ENCODE measurements around the gene GZMH. TPM values are rescaled to one million over a fixed set of nuclear protein-coding genes. Genes with fewer than 3 reads are reported as not detected.
"Not testable (repeated sequence)": the region's sequence is repeated elsewhere in the genome, so short reads cannot be mapped to it uniquely, and the experiment has no call there.

The GZMH gene
- not detected for polyA plus RNA-seq (2013, experiment 1 of 2)
- polyA plus RNA-seq (2013, experiment 2 of 2): not detected

GRCh38 chr14:24609655-24610344 is at the start of gene GZMH:
GZMH (minus strand) TSS chr14:24609685; CDS start chr14:24609613, 72 bp downstream.
- H3K27ac ChIP-seq (replicated peaks; ENCODE audit: low read length): no peak within 1 kb of the TSS
- H2BK5ac ChIP-seq (ENCODE audit: low read length): no peak within 1 kb of the TSS
- no peak within 1 kb of the TSS for H4K8ac ChIP-seq (ENCODE audit: low read depth, low read length)
- no peak for DNase-seq (ENCODE audit: low spot score)
- no CpG with 5 or more reads among the region's 2 CpGs for WGBS, 2 donors (ENCODE audit: extremely low coverage in 2 of 2, insufficient read length in 2 of 2, insufficient replicate concordance in 1 of 2)
- H2AFZ ChIP-seq (ENCODE audit: low read length): no peak within 1 kb of the TSS
- H2BK120ac ChIP-seq (ENCODE audit: low read depth, low read length): no peak within 1 kb of the TSS
- H3K4me1 ChIP-seq (ENCODE audit: control insufficient read depth in 2 of 2, insufficient read depth in 1 of 2, low read depth in 1 of 2, low read length in 2 of 2): peaks cover 0 to 1% of the 10 kb centered on the region in 2 donors
- H3K79me1 ChIP-seq (ENCODE audit: low read depth, low read length): no peaks in the 10 kb centered on the region
- H3K23ac ChIP-seq (ENCODE audit: low read depth, low read length, poor library complexity): no peak within 1 kb of the TSS
- H3K4ac ChIP-seq (ENCODE audit: low read length): no peak within 1 kb of the TSS
- H2AK5ac ChIP-seq (ENCODE audit: low read depth, low read length): no peak within 1 kb of the TSS
- no peak within 1 kb of the TSS for H2BK15ac ChIP-seq (ENCODE audit: low read length)
- H3K18ac ChIP-seq (ENCODE audit: low read length): no peak within 1 kb of the TSS
- H4K91ac ChIP-seq (ENCODE audit: low read depth, low read length, poor library complexity): no peak within 1 kb of the TSS
- H3K4me3 ChIP-seq (ENCODE audit: low read length in 2 of 2): no peak within 1 kb of the TSS
- H2BK12ac ChIP-seq (ENCODE audit: low read length): no peak within 1 kb of the TSS
- no peaks in the 10 kb centered on the region for H3K9me3 ChIP-seq (replicated peaks in 1 of 2; ENCODE audit: control insufficient read depth in 2 of 2, insufficient read depth in 1 of 2, low read depth in 1 of 2, low read length in 2 of 2)
- H3K14ac ChIP-seq (ENCODE audit: low read length): no peak within 1 kb of the TSS
- H3K4me2 ChIP-seq (ENCODE audit: insufficient read depth, low read length, poor library complexity, severe bottlenecking): no peak within 1 kb of the TSS
- H3K27me3 ChIP-seq (ENCODE audit: control insufficient read depth in 3 of 3, insufficient read depth in 3 of 3, low read depth in 1 of 3, low read length in 3 of 3): peaks cover 0 to 5% (median 0%) of the 10 kb centered on the region in 3 experiments
- H3K9ac ChIP-seq (ENCODE audit: low read depth, low read length, poor library complexity): no peak within 1 kb of the TSS
- H3K36me3 ChIP-seq (replicated peaks in 1 of 2; ENCODE audit: control insufficient read depth in 2 of 2, insufficient read depth in 2 of 2, low read length in 2 of 2): no peaks in the 10 kb centered on the region

- H2BK120ac ChIP-seq (ENCODE audit: low read depth, low read length); H3K36me3 ChIP-seq (replicated peaks in 1 of 2; ENCODE audit: control insufficient read depth in 2 of 2, insufficient read depth in 2 of 2, low read length in 2 of 2); H3K4me1 ChIP-seq (ENCODE audit: control insufficient read depth in 2 of 2, insufficient read depth in 1 of 2, low read depth in 1 of 2, low read length in 2 of 2); H2AFZ ChIP-seq (ENCODE audit: low read length); H2AK5ac ChIP-seq (ENCODE audit: low read depth, low read length); H3K79me1 ChIP-seq (ENCODE audit: low read depth, low read length); H2BK5ac ChIP-seq (ENCODE audit: low read length); H3K4me3 ChIP-seq (ENCODE audit: low read length in 2 of 2); H3K27ac ChIP-seq (replicated peaks; ENCODE audit: low read length); H4K8ac ChIP-seq (ENCODE audit: low read depth, low read length); H2BK12ac ChIP-seq (ENCODE audit: low read length); H4K91ac ChIP-seq (ENCODE audit: low read depth, low read length, poor library complexity); H2BK15ac ChIP-seq (ENCODE audit: low read length); DNase-seq (ENCODE audit: low spot score); H3K4me2 ChIP-seq (ENCODE audit: insufficient read depth, low read length, poor library complexity, severe bottlenecking); H3K9ac ChIP-seq (ENCODE audit: low read depth, low read length, poor library complexity); H3K27me3 ChIP-seq (ENCODE audit: control insufficient read depth in 3 of 3, insufficient read depth in 3 of 3, low read depth in 1 of 3, low read length in 3 of 3); H3K4ac ChIP-seq (ENCODE audit: low read length); H3K18ac ChIP-seq (ENCODE audit: low read length); H3K14ac ChIP-seq (ENCODE audit: low read length); H3K9me3 ChIP-seq (replicated peaks in 1 of 2; ENCODE audit: control insufficient read depth in 2 of 2, insufficient read depth in 1 of 2, low read depth in 1 of 2, low read length in 2 of 2); H3K23ac ChIP-seq (ENCODE audit: low read depth, low read length, poor library complexity): not testable (repeated sequence)
- WGBS, 2 donors (ENCODE audit: extremely low coverage in 2 of 2, insufficient read length in 2 of 2, insufficient replicate concordance in 1 of 2): no CpG with 5 or more reads among the region's 1 CpG
Measured at GRCh38 chr14:24648361-24648760, 38.9 kb upstream of the GZMH start.

GRCh38 chr14:24639905-24640304 is 30.4 kb upstream of the GZMH start:
- H3K4ac ChIP-seq (ENCODE audit: low read length): no peak overlapping the region
- H3K9me3 ChIP-seq (replicated peaks in 1 of 2; ENCODE audit: control insufficient read depth in 2 of 2, insufficient read depth in 1 of 2, low read depth in 1 of 2, low read length in 2 of 2): peaks cover 0 to 5% of the 10 kb centered on the region in 2 donors
- H3K27ac ChIP-seq (replicated peaks; ENCODE audit: low read length): no peak overlapping the region
- H3K9ac ChIP-seq (ENCODE audit: low read depth, low read length, poor library complexity): no peak overlapping the region
- WGBS, 2 donors (ENCODE audit: extremely low coverage in 2 of 2, insufficient read length in 2 of 2, insufficient replicate concordance in 1 of 2): no CpG with 5 or more reads among the region's 3 CpGs
- H3K18ac ChIP-seq (ENCODE audit: low read length): no peak overlapping the region
- no peak overlapping the region for H4K8ac ChIP-seq (ENCODE audit: low read depth, low read length)
- H2AFZ ChIP-seq (ENCODE audit: low read length): no peak overlapping the region
- H3K79me1 ChIP-seq (ENCODE audit: low read depth, low read length): no peaks in the 10 kb centered on the region
- no peak overlapping the region for H3K14ac ChIP-seq (ENCODE audit: low read length)
- no peak overlapping the region for H3K23ac ChIP-seq (ENCODE audit: low read depth, low read length, poor library complexity)
- H4K91ac ChIP-seq (ENCODE audit: low read depth, low read length, poor library complexity): no peak overlapping the region
- no peak overlapping the region for H2AK5ac ChIP-seq (ENCODE audit: low read depth, low read length)
- H3K36me3 ChIP-seq (replicated peaks in 1 of 2; ENCODE audit: control insufficient read depth in 2 of 2, insufficient read depth in 2 of 2, low read length in 2 of 2): no peaks in the 10 kb centered on the region
- no peak overlapping the region for H3K4me2 ChIP-seq (ENCODE audit: insufficient read depth, low read length, poor library complexity, severe bottlenecking)
- DNase-seq (ENCODE audit: low spot score): no peak
- H3K27me3 ChIP-seq (ENCODE audit: control insufficient read depth in 3 of 3, insufficient read depth in 3 of 3, low read depth in 1 of 3, low read length in 3 of 3): no peaks in the 10 kb centered on the region
- H2BK12ac ChIP-seq (ENCODE audit: low read length): no peak overlapping the region
- no peak overlapping the region for H3K4me3 ChIP-seq (ENCODE audit: low read length in 2 of 2)
- no peaks in the 10 kb centered on the region for H3K4me1 ChIP-seq (ENCODE audit: control insufficient read depth in 2 of 2, insufficient read depth in 1 of 2, low read depth in 1 of 2, low read length in 2 of 2)
- no peak overlapping the region for H2BK15ac ChIP-seq (ENCODE audit: low read length)
- no peak overlapping the region for H2BK120ac ChIP-seq (ENCODE audit: low read depth, low read length)
- H2BK5ac ChIP-seq (ENCODE audit: low read length): no peak overlapping the region

- no CpG with 5 or more reads among the region's 3 CpGs for WGBS, 2 donors (ENCODE audit: extremely low coverage in 2 of 2, insufficient read length in 2 of 2, insufficient replicate concordance in 1 of 2)
- Histone ChIP-seq H3K9me3 (replicated peaks in 1 of 2; ENCODE audit: control insufficient read depth in 2 of 2, insufficient read depth in 1 of 2, low read depth in 1 of 2, low read length in 2 of 2) (peaks cover 0 to 5% of the 10 kb centered on the region in 2 donors), H3K36me3 (replicated peaks in 1 of 2; ENCODE audit: control insufficient read depth in 2 of 2, insufficient read depth in 2 of 2, low read length in 2 of 2) (no peaks in the 10 kb centered on the region)
Measured at GRCh38 chr14:24639270-24639669, 29.8 kb upstream of the GZMH start.

More at GRCh38 chr14:24639270-24639669, 29.8 kb upstream of the GZMH start:
- Histone ChIP-seq H2AFZ (ENCODE audit: low read length) (no peak overlapping the region), H3K4me2 (ENCODE audit: insufficient read depth, low read length, poor library complexity, severe bottlenecking) (no peak overlapping the region), H3K14ac (ENCODE audit: low read length) (no peak overlapping the region), H2BK15ac (ENCODE audit: low read length) (no peak overlapping the region), H2BK5ac (ENCODE audit: low read length) (no peak overlapping the region), H3K18ac (ENCODE audit: low read length) (no peak overlapping the region), H3K27me3 (ENCODE audit: control insufficient read depth in 3 of 3, insufficient read depth in 3 of 3, low read depth in 1 of 3, low read length in 3 of 3) (no peaks in the 10 kb centered on the region), H2AK5ac (ENCODE audit: low read depth, low read length) (no peak overlapping the region), H4K91ac (ENCODE audit: low read depth, low read length, poor library complexity) (no peak overlapping the region), H3K27ac (replicated peaks; ENCODE audit: low read length) (no peak overlapping the region), H3K4ac (ENCODE audit: low read length) (no peak overlapping the region), H3K9ac (ENCODE audit: low read depth, low read length, poor library complexity) (no peak overlapping the region), H4K8ac (ENCODE audit: low read depth, low read length) (no peak overlapping the region), H3K79me1 (ENCODE audit: low read depth, low read length) (no peaks in the 10 kb centered on the region), H2BK12ac (ENCODE audit: low read length) (no peak overlapping the region), H3K23ac (ENCODE audit: low read depth, low read length, poor library complexity) (no peak overlapping the region), H3K4me1 (ENCODE audit: control insufficient read depth in 2 of 2, insufficient read depth in 1 of 2, low read depth in 1 of 2, low read length in 2 of 2) (no peaks in the 10 kb centered on the region), H2BK120ac (ENCODE audit: low read depth, low read length) (no peak overlapping the region), H3K4me3 (ENCODE audit: low read length in 2 of 2) (no peak overlapping the region)
- no peak for DNase-seq (ENCODE audit: low spot score)
